Testis (tissue), 3 donors: ENCODE measurements around the gene ABHD12B. TPM values are rescaled to one million over a fixed set of nuclear protein-coding genes. Genes with fewer than 3 reads are reported as not detected.
"Not testable (repeated sequence)": the region's sequence is repeated elsewhere in the genome, so short reads cannot be mapped to it uniquely, and the experiment has no call there.

Experiments
- DNase-seq: peaks from one replicate; pipeline ENCODE4 v3.0.0-alpha.2; 2019
- H3K27ac ChIP-seq, 2 donors: fragments of 200-600 bp; sonication (generic); one replicate each; pipeline ENCODE4 v1.5.1; 2019
- H3K27me3 ChIP-seq: fragments of 200-600 bp; sonication (generic); one replicate; pipeline ENCODE4 v1.5.1; 2019
- H3K36me3 ChIP-seq: fragments of 200-600 bp; sonication (generic); one replicate; pipeline ENCODE4 v1.5.1; 2017; ENCODE audit warnings: low read depth; ENCODE audit errors: missing control alignments
- H3K4me1 ChIP-seq: fragments of 200-600 bp; sonication (generic); one replicate; pipeline ENCODE4 v1.5.1; 2019
- H3K4me3 ChIP-seq, 2 donors: fragments of 200-600 bp; sonication (generic); one replicate each; pipeline ENCODE4 v1.5.1; 2017 to 2019
- H3K9me3 ChIP-seq: fragments of 200-600 bp; sonication (generic); one replicate; pipeline ENCODE4 v1.5.1; 2017
- POLR2A ChIP-seq: fragments of 450-650 bp; IDR thresholded peaks from one replicate; pipeline ENCODE4 v1.6.1; 2017; ENCODE audit warnings: antibody characterized with exemption, mild to moderate bottlenecking, moderate library complexity
- WGBS, 2 donors: methylation state at CpG; one replicate each; pipeline ENCODE4 v1.1.5; 2018; 5-methylcytosine and 5-hydroxymethylcytosine counted together
- intact Hi-C: fragments of 100-400 bp; cut with DNase I; formaldehyde crosslinking; loops from one replicate; pipeline ENCODE4 v1.15.1; 2023; ENCODE audit warnings: low total_unique reads
- polyA plus RNA-seq: library from polyadenylated mRNA; stranded (reverse); fragments of 350-450 nt; fragmentation: Illumina TruSeq; extraction: RNeasy Lipid Tissue Mini Kit (QIAGEN cat#74804); gene quantifications from one replicate; pipeline ENCODE4 v1.2.3, GENCODE V29; 2014; ENCODE audit warnings: low read depth, low replicate concordance; ENCODE audit not compliant: insufficient read depth
- total RNA-seq, 2 donors: library from RNA; depleted of rRNA; stranded (reverse); fragments of >200 nt; gene quantifications; one replicate each; pipeline ENCODE4 v1.2.3, GENCODE V29; 2016
- TF ChIP-seq, protein P1 (sequence below), 3 experiments: fragments of 450-650 bp in 2 of 3; fragments of 200-600 bp in 1 of 3; sonication (generic) in 1 of 3; IDR thresholded peaks; one replicate each; pipeline ENCODE4 v1.5.1; 2016 to 2019; ENCODE audit warnings: antibody characterized with exemption in 3 of 3, mild to moderate bottlenecking in 2 of 3, moderate library complexity in 1 of 3

ABHD12B gene
- total and polyA plus RNA-seq, 3 donors from 2014 or later = 0.37 to 3.0 TPM; not detected in 1

- intact Hi-C loops = no loop called here
- no peak for DNase-seq
- H3K36me3 ChIP-seq = no peaks in the 10 kb centered on the region
- H3K27ac ChIP-seq = no peak overlapping the region
- no peaks in the 10 kb centered on the region for H3K27me3 ChIP-seq
- no peaks in the 10 kb centered on the region for H3K4me1 ChIP-seq
- no peak overlapping the region for H3K4me3 ChIP-seq
- TF ChIP-seq, protein P1, sequence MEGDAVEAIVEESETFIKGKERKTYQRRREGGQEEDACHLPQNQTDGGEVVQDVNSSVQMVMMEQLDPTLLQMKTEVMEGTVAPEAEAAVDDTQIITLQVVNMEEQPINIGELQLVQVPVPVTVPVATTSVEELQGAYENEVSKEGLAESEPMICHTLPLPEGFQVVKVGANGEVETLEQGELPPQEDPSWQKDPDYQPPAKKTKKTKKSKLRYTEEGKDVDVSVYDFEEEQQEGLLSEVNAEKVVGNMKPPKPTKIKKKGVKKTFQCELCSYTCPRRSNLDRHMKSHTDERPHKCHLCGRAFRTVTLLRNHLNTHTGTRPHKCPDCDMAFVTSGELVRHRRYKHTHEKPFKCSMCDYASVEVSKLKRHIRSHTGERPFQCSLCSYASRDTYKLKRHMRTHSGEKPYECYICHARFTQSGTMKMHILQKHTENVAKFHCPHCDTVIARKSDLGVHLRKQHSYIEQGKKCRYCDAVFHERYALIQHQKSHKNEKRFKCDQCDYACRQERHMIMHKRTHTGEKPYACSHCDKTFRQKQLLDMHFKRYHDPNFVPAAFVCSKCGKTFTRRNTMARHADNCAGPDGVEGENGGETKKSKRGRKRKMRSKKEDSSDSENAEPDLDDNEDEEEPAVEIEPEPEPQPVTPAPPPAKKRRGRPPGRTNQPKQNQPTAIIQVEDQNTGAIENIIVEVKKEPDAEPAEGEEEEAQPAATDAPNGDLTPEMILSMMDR (IDR thresholded peaks at IDR 0.05) = no peak
- TF ChIP-seq POLR2A = no peak
- no peaks in the 10 kb centered on the region for H3K9me3 ChIP-seq
Measured at GRCh38 chr14:50887476-50887875, 15.6 kb downstream of the ABHD12B start.

DNA sequence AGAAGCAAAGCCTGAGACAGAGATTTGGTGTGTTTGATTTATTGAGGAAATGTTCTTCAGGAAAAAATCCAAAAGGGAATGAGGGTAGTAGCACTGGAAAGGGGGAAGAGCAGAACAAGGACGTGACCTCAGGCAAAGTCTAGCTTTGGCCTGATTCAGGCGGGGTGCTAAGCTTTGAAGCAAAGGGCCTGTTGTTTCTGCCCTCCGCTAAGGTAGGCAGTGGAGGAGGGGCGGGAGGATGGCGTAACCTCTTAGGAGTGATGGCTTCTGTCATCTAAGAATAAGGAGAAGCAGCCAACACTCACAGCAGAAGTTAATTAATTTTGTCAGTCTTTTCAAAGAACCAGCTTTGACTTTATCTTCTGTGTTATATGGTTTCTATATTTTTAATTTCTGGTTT, 20.4 kb downstream of the ABHD12B start:
- H3K4me3 ChIP-seq = no peak overlapping the region
- no peak overlapping the region for H3K27ac ChIP-seq
- H3K36me3 ChIP-seq = no peaks in the 10 kb centered on the region
- H3K27me3 ChIP-seq = no peaks in the 10 kb centered on the region
- intact Hi-C loops = no loop called here
- H3K9me3 ChIP-seq = no peaks in the 10 kb centered on the region
- H3K4me1 ChIP-seq = no peaks in the 10 kb centered on the region
- no peak for DNase-seq
- no peak for TF ChIP-seq POLR2A
- TF ChIP-seq, protein P1 (IDR thresholded peaks at IDR 0.05) = no peak
- 70 to 73% methylated on average over 5 of the region's 5 CpGs for WGBS, 2 donors

- H3K4me3 ChIP-seq, intact Hi-C loops, DNase-seq, H3K27me3 ChIP-seq, H3K4me1 ChIP-seq, H3K9me3 ChIP-seq, H3K36me3 ChIP-seq, H3K27ac ChIP-seq: not testable (repeated sequence)
- WGBS, 2 donors = 93 to 95% methylated on average over 3 to 7 of the region's 7 CpGs
Measured at GRCh38 chr14:50896421-50896820, 24.6 kb downstream of the ABHD12B start.

GRCh38 chr14:50897005-50897404, 25.2 kb downstream of the ABHD12B start:
- H3K4me1 ChIP-seq, H3K36me3 ChIP-seq, DNase-seq, H3K27me3 ChIP-seq, H3K9me3 ChIP-seq, H3K4me3 ChIP-seq, intact Hi-C loops, H3K27ac ChIP-seq: not testable (repeated sequence)
- 90 to 94% methylated on average over 1 of the region's 1 CpG for WGBS, 2 donors

GRCh38 chr14:50897658-50898175, 25.9 kb downstream of the ABHD12B start:
- H3K27ac ChIP-seq = no peak overlapping the region
- no peaks in the 10 kb centered on the region for H3K27me3 ChIP-seq
- no peaks in the 10 kb centered on the region for H3K9me3 ChIP-seq
- H3K36me3 ChIP-seq = no peaks in the 10 kb centered on the region
- DNase-seq = no peak
- no peak overlapping the region for H3K4me3 ChIP-seq
- WGBS, 2 donors = 89 to 96% methylated on average over 6 of the region's 6 CpGs
- H3K4me1 ChIP-seq = no peaks in the 10 kb centered on the region
- TF ChIP-seq, protein P1 (IDR thresholded peaks at IDR 0.05) = no peak
- no peak for TF ChIP-seq POLR2A
- intact Hi-C loops = no loop called here

GRCh38 chr14:50901361-50901760, 29.5 kb downstream of the ABHD12B start:
- WGBS, 2 donors = 91 to 94% methylated on average over 3 of the region's 3 CpGs
- TF ChIP-seq, protein P1 (IDR thresholded peaks at IDR 0.05) = no peak
- TF ChIP-seq POLR2A = no peak
- intact Hi-C loops = no loop called here
- Histone ChIP-seq H3K4me3 (no peak overlapping the region), H3K4me1 (no peaks in the 10 kb centered on the region), H3K27ac (no peak overlapping the region), H3K27me3 (no peaks in the 10 kb centered on the region), H3K9me3 (no peaks in the 10 kb centered on the region), H3K36me3 (no peaks in the 10 kb centered on the region)
- DNase-seq = no peak
